HepG2 (cell line): ENCODE results near the gene NDE1. TPM values are rescaled to one million over a fixed set of nuclear protein-coding genes. Genes with fewer than 3 reads are reported as not detected.
"Not testable (repeated sequence)": the region's sequence is repeated elsewhere in the genome, so short reads cannot be mapped to it uniquely, and the experiment has no call there.

Experiments used
- ATAC-seq: fragments of 200-7000 bp; cut with Tn5 transposase; 3 replicates; pipeline ENCODE4 v1.9.1; 2020; ENCODE audit warnings: mild to moderate bottlenecking, moderate library complexity
- BruUV-seq: library from RNA; stranded (reverse); fragments of 400-500 nt; replicated peaks from 2 replicates; lab custom pipeline; 2021; lab: Mats Ljungman, UMichigan
- CTCF ChIA-PET: fragments of 300-600 bp; formaldehyde crosslinking; extraction: SDS; loops from one replicate; lab custom pipeline; 2021; ENCODE audit warnings: low total read pairs, inconsistent platforms, low intra/inter-chr PET ratio; lab: Yijun Ruan, JAX
- POLR2A ChIA-PET: fragments of 350-600 bp; sonication (Branson Sonifier 250); formaldehyde crosslinking; loops from one replicate; lab custom pipeline; 2020; ENCODE audit warnings: antibody characterized with exemption, inconsistent platforms; lab: Yijun Ruan, JAX
- DNase-seq: peaks from one replicate; pipeline ENCODE4 v3.0.0-alpha.2; 2015; ENCODE audit warnings: low spot score
- FAIRE-seq: peaks from 3 replicates; lab custom pipeline; 2011; peaks lifted over from hg19 to GRCh38; lab: Jason Lieb, UNC
- H2AFZ ChIP-seq: one replicate; pipeline ENCODE4 v1.6.1; 2011; ENCODE audit warnings: low read length, inconsistent platforms
- H3K27ac ChIP-seq: fragments of 300-600 bp; 3 replicates; pipeline ENCODE4 v1.8.0; 2011; ENCODE audit warnings: mixed run types, mild to moderate bottlenecking, mixed read lengths, low read length, inconsistent platforms; ENCODE audit not compliant: insufficient read depth; ENCODE audit errors: extremely low read length
- H3K27me3 ChIP-seq, 2 experiments: fragments of 200-600 bp in 1 of 2; 2 replicates in 1 of 2; 3 replicates in 1 of 2; pipeline versions ENCODE4 v1.6.0 to v1.8.0; 2011; ENCODE audit warnings: low read length in 2 of 2, mild to moderate bottlenecking in 2 of 2, moderate library complexity in 2 of 2, inconsistent platforms in 1 of 2; ENCODE audit not compliant: insufficient read depth in 2 of 2, control insufficient read depth in 1 of 2
- H3K36me3 ChIP-seq, 2 experiments: fragments of 200-600 bp in 1 of 2; replicated peaks in 1 of 2; 2 replicates in 1 of 2; 3 replicates in 1 of 2; pipeline versions ENCODE4 v1.5.1 to v1.8.0; 2011; ENCODE audit warnings: low read length in 2 of 2, inconsistent platforms in 1 of 2; ENCODE audit not compliant: insufficient read depth in 2 of 2, control insufficient read depth in 1 of 2
- H3K4me1 ChIP-seq: 2 replicates; pipeline ENCODE4 v1.5.1; 2012; ENCODE audit warnings: low read length, inconsistent platforms; ENCODE audit not compliant: insufficient read depth
- H3K4me2 ChIP-seq: 2 replicates; pipeline ENCODE4 v1.6.0; 2011; ENCODE audit warnings: low read depth, low read length, inconsistent platforms
- H3K4me3 ChIP-seq, 3 experiments: fragments of 200-600 bp in 1 of 3; sonication (generic), shearing (Covaris generic) in 1 of 3; replicated peaks in 1 of 3; 2 replicates each; pipeline ENCODE4 v1.5.1; 2011 to 2016; ENCODE audit warnings: low read length in 3 of 3, inconsistent platforms in 2 of 3, low read depth in 2 of 3, mild to moderate bottlenecking in 2 of 3, control low read depth in 1 of 3, mixed read lengths in 1 of 3; ENCODE audit not compliant: insufficient read depth in 1 of 3
- H3K79me2 ChIP-seq: one replicate; pipeline ENCODE4 v1.6.1; 2011; ENCODE audit warnings: low read length, inconsistent platforms; ENCODE audit not compliant: insufficient read depth
- H3K9ac ChIP-seq: 2 replicates; pipeline ENCODE4 v1.6.0; 2011; ENCODE audit warnings: mild to moderate bottlenecking, low read depth, low read length, inconsistent platforms; ENCODE audit not compliant: insufficient read depth
- H3K9me3 ChIP-seq: 2 replicates; pipeline ENCODE4 v1.5.1; 2012; ENCODE audit warnings: mild to moderate bottlenecking, low read length
- H4K20me1 ChIP-seq: 2 replicates; pipeline ENCODE4 v1.6.0; 2011; ENCODE audit warnings: inconsistent platforms, mild to moderate bottlenecking, low read length, moderate library complexity; ENCODE audit not compliant: insufficient read depth
- FOXP4 ChIP-seq: sonication (generic); formaldehyde crosslinking; IDR thresholded peaks from 2 replicates; pipeline ENCODE4 v1.4.0; 2020; ENCODE audit warnings: missing genetic modification reagents
- MLX ChIP-seq: IDR thresholded peaks from 2 replicates; pipeline ENCODE4 v1.6.1; 2016
- SAP130 ChIP-seq: IDR thresholded peaks from 2 replicates; pipeline ENCODE4 v1.6.1; 2016; ENCODE audit warnings: low read depth
- SP5 ChIP-seq: IDR thresholded peaks from 2 replicates; pipeline ENCODE4 v1.6.1; 2016; ENCODE audit warnings: low read depth, borderline replicate concordance
- SSRP1 ChIP-seq: IDR thresholded peaks from 2 replicates; pipeline ENCODE4 v1.6.1; 2016; ENCODE audit warnings: control low read depth
- TEAD3 ChIP-seq: optimal IDR thresholded peaks from 2 replicates; pipeline ENCODE3; 2016; ENCODE audit warnings: borderline replicate concordance
- YEATS4 ChIP-seq: sonication (generic); formaldehyde crosslinking; IDR thresholded peaks from 2 replicates; pipeline ENCODE4 v1.4.0; 2020; ENCODE audit warnings: missing genetic modification reagents, borderline replicate concordance
- ZBTB20 ChIP-seq: sonication (generic); formaldehyde crosslinking; IDR thresholded peaks from 2 replicates; pipeline ENCODE4 v1.8.1; 2023; ENCODE audit warnings: missing genetic modification reagents, low read depth, mild to moderate bottlenecking, borderline replicate concordance
- ZMYM2 ChIP-seq: sonication (generic); formaldehyde crosslinking; IDR thresholded peaks from 2 replicates; pipeline ENCODE4 v1.8.0; 2022; ENCODE audit warnings: mild to moderate bottlenecking, missing genetic modification reagents
- ZNF280D ChIP-seq: sonication (generic); formaldehyde crosslinking; IDR thresholded peaks from 2 replicates; pipeline ENCODE4 v1.5.1; 2020; ENCODE audit warnings: mild to moderate bottlenecking, missing genetic modification reagents
- ZNF33A ChIP-seq: sonication (generic); formaldehyde crosslinking; IDR thresholded peaks from 2 replicates; pipeline ENCODE4 v1.5.1; 2020; ENCODE audit warnings: missing genetic modification reagents, mild to moderate bottlenecking, moderate library complexity, borderline replicate concordance
- ZNF362 ChIP-seq: sonication (generic); formaldehyde crosslinking; IDR thresholded peaks from 2 replicates; pipeline ENCODE4 v1.4.0; 2020; ENCODE audit warnings: missing genetic modification reagents, mild to moderate bottlenecking, borderline replicate concordance
- ZNF460 ChIP-seq: sonication (generic); formaldehyde crosslinking; IDR thresholded peaks from 2 replicates; pipeline ENCODE4 v1.5.1; 2020; ENCODE audit warnings: missing genetic modification reagents, mild to moderate bottlenecking, borderline replicate concordance
- ZNF598 ChIP-seq: sonication (generic); formaldehyde crosslinking; IDR thresholded peaks from 2 replicates; pipeline ENCODE4 v1.5.1; 2020; ENCODE audit warnings: mild to moderate bottlenecking, missing genetic modification reagents, borderline replicate concordance
- ZNF781 ChIP-seq: sonication (generic); formaldehyde crosslinking; IDR thresholded peaks from 2 replicates; pipeline ENCODE4 v1.5.1; 2020; ENCODE audit warnings: borderline replicate concordance, mild to moderate bottlenecking, missing genetic modification reagents; ENCODE audit errors: not compliant biosample characterization
- WGBS: methylation state at CpG from one replicate; pipeline ENCODE4 v1.1.6; 2017; ENCODE audit warnings: low lambda C conversion rate; 5-methylcytosine and 5-hydroxymethylcytosine counted together
- in situ Hi-C: cut with HindIII; loops from 2 replicates; pipeline ENCODE4 v1.10.0; 2017; ENCODE audit warnings: low pct_unique_long_range_greater_than_20kb; ENCODE audit not compliant: extremely low pct_ligation_motif_present
- intact Hi-C: fragments of 100-400 bp; cut with micrococcal nuclease; formaldehyde crosslinking; loops from one replicate; pipeline ENCODE4 v1.10.0; 2022; ENCODE audit not compliant: unreplicated experiment
- polyA plus RNA-seq, 8 experiments: library from polyadenylated mRNA; depleted of rRNA in 3 of 8; stranded (reverse) in 7 of 8; unstranded in 1 of 8; fragments of >200 nt; fragmentation: Illumina TruSeq in 4 of 8; extraction: Trizol in 4 of 8; gene quantifications; 2 replicates each; pipeline versions ENCODE4 v1.2.1 to v1.2.3, GENCODE V29; 2011 to 2016; ENCODE audit warnings: low read depth in 4 of 8, missing spikeins in 1 of 8, mixed read lengths in 1 of 8; ENCODE audit not compliant: insufficient read depth in 1 of 8
- total RNA-seq, 5 experiments: library from RNA; depleted of rRNA; stranded (reverse); fragments of >200 nt; fragmentation: Illumina TruSeq; extraction: Trizol; gene quantifications; 2 replicates each; pipeline ENCODE4 v1.2.3, GENCODE V29; 2016; ENCODE audit warnings: low read depth in 1 of 5

The NDE1 gene
- total and polyA plus RNA-seq, 2 of the 13 experiments (the other 11 are each of a cell fraction or from before 2014, with no cell fraction given), result 40.9 to 72.5 TPM

GRCh38 chr16:15644962-15645465 is 5.0 kb upstream of the NDE1 start:
- not testable (repeated sequence) for FAIRE-seq
- TF ChIP-seq SAP130 (CRISPR knock-in tag), result peak; percentile 49
- peak; percentile 45; the same call in 1 of the 2 replicates for TF ChIP-seq ZNF598 (CRISPR knock-in tag)
- peak; percentile 40; the same call in 1 of the 2 replicates for TF ChIP-seq ZBTB20 (CRISPR knock-in tag)
- peak; percentile 83 for TF ChIP-seq SP5 (CRISPR knock-in tag)
- TF ChIP-seq ZNF33A (CRISPR knock-in tag), result 0 out of 2 replicates have a peak, but pooled peaks have one; percentile 44
- TF ChIP-seq ZMYM2, result peak; percentile 65; the same call in 1 of the 2 replicates
- TF ChIP-seq ZNF362 (CRISPR knock-in tag), result peak; percentile 15; the same call in 1 of the 2 replicates
- TF ChIP-seq ZNF280D (CRISPR knock-in tag), result peak; percentile 94
- TF ChIP-seq SSRP1 (CRISPR knock-in tag), result 0 out of 2 replicates have a peak, but pooled peaks have one; percentile 61
- peak; percentile 23; the same call in 1 of the 2 replicates for TF ChIP-seq YEATS4 (CRISPR knock-in tag)
- peak; percentile 65; the same call in 1 of the 2 replicates for TF ChIP-seq ZNF460 (CRISPR knock-in tag)
- TF ChIP-seq TEAD3, result peak; percentile 23
- 0 out of 2 replicates have a peak, but pooled peaks have one; percentile 32 for TF ChIP-seq MLX
- 0 out of 2 replicates have a peak, but pooled peaks have one; percentile 9 for TF ChIP-seq FOXP4 (CRISPR knock-in tag)
- TF ChIP-seq ZNF781 (CRISPR knock-in tag), result peak; percentile 61

More at GRCh38 chr16:15644962-15645465, 5.0 kb upstream of the NDE1 start:
- H3K4me3 ChIP-seq, result peak overlapping the region in 2 of 3 experiments; percentile 96 to 99; a peak in 3 of 6 replicates
- H3K27me3 ChIP-seq, H3K9me3 ChIP-seq, H2AFZ ChIP-seq, in situ Hi-C loops, H3K36me3 ChIP-seq, H4K20me1 ChIP-seq, BruUV-seq, ATAC-seq: not testable (repeated sequence)
- ChIA-PET POLR2A (interaction anchor here (1.0 to 5.7 kb wide), 10 partner anchors 14 to 95 kb away, joined by 3 to 121 read pairs (median 6); no protein-coding TSS in a partner anchor), CTCF (interaction anchor here (1.2 kb wide), 1 partner anchor 54 kb away, joined by 3 read pairs; no protein-coding TSS in a partner anchor)
- intact Hi-C loops, result loop anchor here (5.0 kb wide), 3 partner anchors 53 to 68 kb away; no protein-coding TSS in a partner anchor
- H3K27ac ChIP-seq, result peak overlapping the region; percentile 99
- peak overlapping the region; percentile 97 for H3K4me2 ChIP-seq
- 58% methylated on average over 10 of the region's 10 CpGs for WGBS
- peak; percentile 82 for DNase-seq
- peaks cover 56% of the 10 kb centered on the region for H3K4me1 ChIP-seq
- H3K9ac ChIP-seq, result peak overlapping the region; percentile 100; the same call in 1 of the 2 replicates
- H3K79me2 ChIP-seq, result peaks cover 23% of the 10 kb centered on the region
